ENCODE results near the gene OPHN1.

- no peak for TF ChIP-seq EZH2 (IDR thresholded peaks at IDR 0.05; ENCODE audit: low read depth, unreplicated experiment)
- no peak for TF ChIP-seq CTCF (conservative IDR thresholded peaks at IDR 0.05; ENCODE audit: low read depth in 2 of 2)
- no peak for TF ChIP-seq CREB1 (CRISPR knock-in tag; IDR thresholded peaks at IDR 0.05; ENCODE audit: low read depth)
- no peak for TF ChIP-seq JUNB (IDR thresholded peaks at IDR 0.05; ENCODE audit: unreplicated experiment)
- no peak for TF ChIP-seq POLR2AphosphoS5 (IDR thresholded peaks at IDR 0.05; ENCODE audit: low read depth)
- no peak for TF ChIP-seq REST (IDR thresholded peaks at IDR 0.05; ENCODE audit: unreplicated experiment)
- no peak for TF ChIP-seq EZH2phosphoT487 (IDR thresholded peaks at IDR 0.05; ENCODE audit: unreplicated experiment)
- TF ChIP-seq ZNF114 (CRISPR knock-in tag; IDR thresholded peaks at IDR 0.05): no peak
- TF ChIP-seq ETS1 (IDR thresholded peaks at IDR 0.05): no peak
- no peak for TF ChIP-seq ZNF331 (CRISPR knock-in tag; IDR thresholded peaks at IDR 0.05; ENCODE audit: low read depth)
- TF ChIP-seq ZNF462 (CRISPR knock-in tag; IDR thresholded peaks at IDR 0.05): no peak
- no peak for TF ChIP-seq STAT1 (IDR thresholded peaks at IDR 0.05; ENCODE audit: unreplicated experiment)
Observed at GRCh38 chrX:68420559-68420958, 12.7 kb downstream of the OPHN1 start.
